Esophagus muscularis mucosa (tissue), 4 donors: ENCODE results near the gene ABHD16A. TPM values are rescaled to one million over a fixed set of nuclear protein-coding genes. Genes with fewer than 3 reads are reported as not detected.

Source experiments
- DNase-seq: peaks from one replicate; pipeline ENCODE4 v3.0.0-alpha.2; 2017; ENCODE audit errors: extremely low spot score
- H3K27ac ChIP-seq, 4 donors: fragments of 200-600 bp; sonication (generic); replicated peaks in 1 of 4; 1 replicate in 3 of 4; 2 replicates in 1 of 4; pipeline ENCODE4 v1.5.1; 2016 to 2019; ENCODE audit warnings: mild to moderate bottlenecking in 1 of 4
- H3K27me3 ChIP-seq, 4 donors: fragments of 200-600 bp; sonication (generic); one replicate each; pipeline versions ENCODE4 v1.5.1 to v1.6.0; 2016 to 2019
- H3K36me3 ChIP-seq, 4 donors: fragments of 200-600 bp; sonication (generic); one replicate each; pipeline ENCODE4 v1.5.1; 2016 to 2019
- H3K4me1 ChIP-seq, 4 donors: fragments of 200-600 bp; sonication (generic); one replicate each; pipeline ENCODE4 v1.5.1; 2016 to 2019
- H3K4me3 ChIP-seq, 4 donors: fragments of 200-600 bp; sonication (generic); 1 replicate in 2 of 4; 2 replicates in 2 of 4; pipeline ENCODE4 v1.5.1; 2016 to 2019; ENCODE audit warnings: mild to moderate bottlenecking in 4 of 4, moderate library complexity in 1 of 4
- H3K9me3 ChIP-seq, 4 donors: fragments of 200-600 bp; sonication (generic); 1 replicate in 3 of 4; 2 replicates in 1 of 4; pipeline ENCODE4 v1.5.1; 2016 to 2019
- EP300 ChIP-seq: sonication (generic); formaldehyde crosslinking; IDR thresholded peaks from one replicate; pipeline ENCODE4 v1.6.1; 2017; ENCODE audit warnings: antibody characterized with exemption
- POLR2A ChIP-seq: fragments of 450-650 bp; IDR thresholded peaks from one replicate; pipeline ENCODE4 v1.6.1; 2017; ENCODE audit warnings: antibody characterized with exemption, moderate library complexity, mild to moderate bottlenecking, low read depth
- POLR2AphosphoS5 ChIP-seq, 2 donors: sonication (generic); formaldehyde crosslinking; IDR thresholded peaks; one replicate each; pipeline ENCODE4 v1.6.1; 2017; ENCODE audit warnings: antibody characterized with exemption in 2 of 2
- WGBS: methylation state at CpG from one replicate; pipeline ENCODE4 v1.1.5; 2018; 5-methylcytosine and 5-hydroxymethylcytosine counted together
- intact Hi-C: fragments of 100-400 bp; cut with DNase I; formaldehyde crosslinking; loops from one replicate; pipeline ENCODE4 v1.15.1; 2023
- total RNA-seq, 4 donors: library from RNA; depleted of rRNA; stranded (reverse); fragments of >200 nt; gene quantifications; one replicate each; pipeline versions ENCODE4 v1.1.0 to v1.2.1, GENCODE V29; 2016
- TF ChIP-seq, protein P1 (sequence below), 3 experiments: fragments of 200-600 bp in 2 of 3; fragments of 450-650 bp in 1 of 3; sonication (generic) in 2 of 3; IDR thresholded peaks; one replicate each; pipeline ENCODE4 v1.5.1; 2017 to 2019; ENCODE audit warnings: antibody characterized with exemption in 3 of 3, mild to moderate bottlenecking in 2 of 3, moderate library complexity in 1 of 3

Gene ABHD16A
- total RNA-seq, 4 donors from 2014 or later, result 44.9 to 57.9 (median 52.8) TPM

DNA sequence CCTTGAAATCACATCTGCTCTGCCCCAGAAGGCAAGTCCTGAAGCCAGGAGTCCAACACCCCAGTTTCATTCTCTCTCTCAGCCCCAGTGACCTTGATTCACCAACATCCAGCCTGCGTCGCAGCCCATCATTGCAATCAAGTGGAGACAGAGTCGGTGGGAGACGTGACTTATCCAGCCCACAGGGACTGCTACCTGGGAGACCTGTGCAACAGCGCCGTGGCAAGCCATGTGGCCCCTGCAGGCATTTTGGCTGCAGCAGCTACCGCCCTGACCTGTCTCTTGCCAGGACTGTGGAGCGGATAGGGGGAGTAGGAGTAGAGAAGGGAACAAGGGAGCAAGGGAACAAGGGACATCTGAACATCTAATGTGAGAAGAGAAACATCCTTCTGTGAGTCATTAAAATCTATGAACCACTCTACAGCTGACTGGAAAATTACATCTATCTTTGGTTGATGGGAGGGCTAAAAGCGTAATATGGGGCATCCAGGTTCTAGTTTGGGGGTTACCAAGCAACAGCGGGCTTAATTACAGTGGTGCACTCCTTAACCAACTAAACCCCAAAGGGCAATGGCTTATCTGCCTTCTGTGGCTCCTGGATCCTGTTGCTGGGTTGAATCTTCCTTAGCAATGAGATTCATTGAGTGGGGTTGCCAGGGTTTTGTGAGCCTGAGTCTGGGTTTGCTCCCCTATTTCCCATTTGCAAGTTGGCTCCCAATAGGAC lies 14.5 kb upstream of the ABHD16A start:
- Histone ChIP-seq H3K27me3 (no peaks in the 10 kb centered on the region), H3K36me3 (no peaks in the 10 kb centered on the region), H3K9me3 (no peaks in the 10 kb centered on the region), H3K4me1 (no peaks in the 10 kb centered on the region), H3K4me3 (no peak overlapping the region), H3K27ac (no peak overlapping the region)
- intact Hi-C loops, result no loop called here
- 67% methylated on average over 8 of the region's 10 CpGs for WGBS
- TF ChIP-seq, protein P1, sequence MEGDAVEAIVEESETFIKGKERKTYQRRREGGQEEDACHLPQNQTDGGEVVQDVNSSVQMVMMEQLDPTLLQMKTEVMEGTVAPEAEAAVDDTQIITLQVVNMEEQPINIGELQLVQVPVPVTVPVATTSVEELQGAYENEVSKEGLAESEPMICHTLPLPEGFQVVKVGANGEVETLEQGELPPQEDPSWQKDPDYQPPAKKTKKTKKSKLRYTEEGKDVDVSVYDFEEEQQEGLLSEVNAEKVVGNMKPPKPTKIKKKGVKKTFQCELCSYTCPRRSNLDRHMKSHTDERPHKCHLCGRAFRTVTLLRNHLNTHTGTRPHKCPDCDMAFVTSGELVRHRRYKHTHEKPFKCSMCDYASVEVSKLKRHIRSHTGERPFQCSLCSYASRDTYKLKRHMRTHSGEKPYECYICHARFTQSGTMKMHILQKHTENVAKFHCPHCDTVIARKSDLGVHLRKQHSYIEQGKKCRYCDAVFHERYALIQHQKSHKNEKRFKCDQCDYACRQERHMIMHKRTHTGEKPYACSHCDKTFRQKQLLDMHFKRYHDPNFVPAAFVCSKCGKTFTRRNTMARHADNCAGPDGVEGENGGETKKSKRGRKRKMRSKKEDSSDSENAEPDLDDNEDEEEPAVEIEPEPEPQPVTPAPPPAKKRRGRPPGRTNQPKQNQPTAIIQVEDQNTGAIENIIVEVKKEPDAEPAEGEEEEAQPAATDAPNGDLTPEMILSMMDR (IDR thresholded peaks at IDR 0.05), result no peak
- TF ChIP-seq POLR2A (no peak), EP300 (no peak), POLR2AphosphoS5 (IDR thresholded peaks at IDR 0.05) (no peak)
- no peak for DNase-seq

DNA sequence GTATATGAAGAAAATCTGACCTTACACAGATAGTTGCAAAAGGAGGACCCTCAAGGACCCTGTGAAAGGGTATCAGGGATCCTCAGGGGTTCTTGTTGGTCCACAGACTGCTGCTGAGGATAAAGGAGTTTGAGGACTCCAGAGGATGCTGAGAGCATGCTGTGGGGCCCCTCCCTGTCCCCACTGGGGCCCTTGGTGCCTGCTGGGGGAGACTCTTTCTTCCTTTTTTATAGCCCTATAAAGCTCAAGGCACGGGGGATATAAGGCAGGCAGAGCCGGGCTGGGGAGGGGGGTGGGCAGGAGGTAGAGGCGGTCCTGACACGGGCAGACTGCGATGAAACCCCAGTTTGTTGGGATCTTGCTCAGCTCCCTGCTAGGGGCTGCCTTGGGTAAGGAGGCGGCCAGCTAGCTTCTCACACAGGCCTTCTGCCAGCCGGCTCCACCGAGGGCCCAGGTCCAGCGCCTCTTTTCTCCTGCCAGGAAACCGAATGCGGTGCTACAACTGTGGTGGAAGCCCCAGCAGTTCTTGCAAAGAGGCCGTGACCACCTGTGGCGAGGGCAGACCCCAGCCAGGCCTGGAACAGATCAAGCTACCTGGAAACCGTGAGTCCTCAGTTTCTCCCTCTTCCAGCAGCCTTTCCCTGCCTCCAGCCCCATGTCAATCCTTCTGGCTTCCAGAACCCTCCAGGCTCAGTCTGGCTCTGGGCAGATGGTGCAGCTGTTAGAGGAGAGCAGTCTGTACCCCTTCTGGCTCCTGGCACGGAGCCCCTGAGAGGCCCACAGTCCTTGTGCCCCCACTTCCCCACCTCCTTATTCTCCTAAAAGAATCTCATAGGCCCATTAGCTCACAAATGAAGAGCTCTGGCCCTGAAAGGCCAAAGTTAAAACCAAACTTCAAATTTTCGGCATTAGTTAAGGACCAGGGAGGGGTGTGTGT lies 12.2 kb upstream of the ABHD16A start, which contains the start of gene LY6G6D:
Gene LY6G6D (plus strand): TSS at position 327 of the 937 bp plus-strand sequence. CDS start 8 bp downstream, at position 335.
- H3K36me3 ChIP-seq, result no peaks in the 10 kb centered on the region
- peaks cover 0 to under 1% (median 0%) of the 10 kb centered on the region in 4 donors for H3K27me3 ChIP-seq
- no peak for DNase-seq
- no peaks in the 10 kb centered on the region for H3K9me3 ChIP-seq
- no peak within 1 kb of the TSS for H3K27ac ChIP-seq
- TF ChIP-seq POLR2AphosphoS5 (IDR thresholded peaks at IDR 0.05), result no peak
- TF ChIP-seq POLR2A, result no peak
- TF ChIP-seq, protein P1 (IDR thresholded peaks at IDR 0.05), result no peak
- TF ChIP-seq EP300, result no peak
- 67% methylated on average over 10 of the region's 16 CpGs for WGBS
- H3K4me1 ChIP-seq, result no peaks in the 10 kb centered on the region
- H3K4me3 ChIP-seq, result no peak within 1 kb of the TSS
- intact Hi-C loops, result no loop called here

DNA sequence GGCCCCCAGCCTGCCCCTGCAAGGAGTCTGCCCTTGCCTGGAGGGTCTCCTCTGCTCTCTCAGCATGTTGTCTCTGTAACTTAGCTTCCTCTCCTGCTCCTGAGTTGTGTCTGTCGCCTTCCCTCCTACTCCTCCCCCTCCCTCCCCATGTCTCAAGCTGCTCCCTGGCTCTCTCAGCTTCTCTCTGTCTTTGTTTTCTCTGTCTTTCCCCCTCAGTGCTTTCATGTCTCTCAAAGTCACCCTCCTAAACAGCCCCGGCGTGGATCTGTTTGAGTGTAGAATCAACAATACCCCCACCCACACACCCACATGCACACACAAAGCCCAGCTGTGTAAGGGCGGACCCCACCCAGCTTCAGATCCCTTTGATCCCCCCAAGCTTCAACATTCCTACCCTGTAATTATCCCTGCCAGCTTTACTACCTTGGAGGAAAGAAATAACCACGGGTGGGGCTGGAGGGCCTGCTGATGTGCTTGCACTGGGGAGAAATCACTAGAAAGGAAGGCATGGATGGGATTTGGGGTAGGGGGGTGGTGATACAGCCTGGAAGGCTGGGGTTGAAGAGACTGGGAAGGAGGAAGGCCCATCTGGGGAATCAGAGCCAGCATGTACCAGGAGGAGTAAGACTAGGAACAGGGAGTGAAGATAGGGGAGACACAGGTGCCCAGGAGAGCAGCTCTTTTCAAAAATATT lies 11.0 kb upstream of the ABHD16A start:
- no peak for DNase-seq
- Histone ChIP-seq H3K27me3 (peaks cover 0 to 6% (median 0%) of the 10 kb centered on the region in 4 donors), H3K4me1 (no peaks in the 10 kb centered on the region), H3K27ac (no peak overlapping the region), H3K9me3 (no peaks in the 10 kb centered on the region), H3K4me3 (no peak overlapping the region), H3K36me3 (no peaks in the 10 kb centered on the region)
- TF ChIP-seq POLR2AphosphoS5 (IDR thresholded peaks at IDR 0.05), result no peak
- TF ChIP-seq POLR2A, result no peak
- TF ChIP-seq, protein P1 (IDR thresholded peaks at IDR 0.05), result no peak
- TF ChIP-seq EP300, result no peak
- intact Hi-C loops, result no loop called here
- 52% methylated on average over 5 of the region's 5 CpGs for WGBS

DNA sequence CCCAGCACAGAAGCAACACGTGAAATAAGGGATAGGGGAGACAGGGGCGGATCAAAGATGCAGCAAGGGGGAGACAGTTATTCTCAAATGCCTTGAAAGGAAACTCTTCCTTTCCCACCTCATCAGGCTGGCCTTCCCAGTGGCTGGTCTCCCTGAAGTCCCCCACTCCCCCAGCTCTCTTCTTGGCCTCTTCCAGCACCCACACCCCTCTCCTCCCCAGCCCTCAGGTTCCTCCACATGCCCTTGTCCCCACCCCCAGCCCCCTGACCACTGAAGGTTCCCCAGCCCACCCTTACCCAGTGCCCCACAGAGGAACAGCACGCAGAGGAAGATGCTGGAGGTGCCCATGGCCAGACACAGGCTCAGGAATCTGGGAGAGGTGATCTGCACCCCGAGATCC lies 10.3 kb upstream of the ABHD16A start:
- H3K9me3 ChIP-seq, result no peaks in the 10 kb centered on the region
- no peaks in the 10 kb centered on the region for H3K4me1 ChIP-seq
- no peak overlapping the region for H3K27ac ChIP-seq
- 71% methylated on average over 4 of the region's 4 CpGs for WGBS
- intact Hi-C loops, result no loop called here
- no peaks in the 10 kb centered on the region for H3K36me3 ChIP-seq
- TF ChIP-seq, protein P1 (IDR thresholded peaks at IDR 0.05), result no peak
- no peak for TF ChIP-seq POLR2A
- no peak for TF ChIP-seq EP300
- no peak for TF ChIP-seq POLR2AphosphoS5 (IDR thresholded peaks at IDR 0.05)
- H3K27me3 ChIP-seq, result peaks cover 0 to 6% (median 0%) of the 10 kb centered on the region in 4 donors
- no peak overlapping the region for H3K4me3 ChIP-seq
- DNase-seq, result no peak
